GM10266 (cell line): ENCODE measurements around the gene HMSD.
A peak's percentile ranks its signal among the peaks of the same experiment; 100 is the strongest.

Experiments used
- DNase-seq: peaks from one replicate; pipeline ENCODE4 v3.0.0; 2012; ENCODE audit errors: extremely low spot score
- TF ChIP-seq, protein P1 (sequence below): IDR thresholded peaks from 2 replicates; pipeline ENCODE4 v1.5.1; 2012; ENCODE audit warnings: mild to moderate bottlenecking, low read depth; ENCODE audit not compliant: control insufficient read depth, insufficient read depth; ENCODE audit errors: missing control alignments

Gene HMSD

DNA sequence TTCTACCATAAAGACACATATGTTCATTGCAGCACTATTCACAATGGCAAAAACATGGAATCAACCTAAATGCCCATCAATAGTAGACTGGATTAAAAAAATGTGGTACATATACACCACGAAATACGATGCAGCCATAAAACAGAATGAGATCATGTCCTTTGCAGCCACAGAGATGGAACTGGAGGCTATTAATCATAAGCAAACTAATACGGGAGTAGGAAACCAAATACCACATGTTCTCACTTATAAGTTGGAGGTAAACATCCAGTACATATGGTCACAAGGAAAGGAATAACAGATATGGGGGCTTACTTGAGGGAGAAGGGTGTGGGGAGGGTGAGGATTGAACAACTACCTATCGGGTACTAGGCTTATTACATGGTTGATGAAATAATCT is 7.7 kb downstream of the HMSD start:
- DNase-seq: no peak
- TF ChIP-seq, protein P1, sequence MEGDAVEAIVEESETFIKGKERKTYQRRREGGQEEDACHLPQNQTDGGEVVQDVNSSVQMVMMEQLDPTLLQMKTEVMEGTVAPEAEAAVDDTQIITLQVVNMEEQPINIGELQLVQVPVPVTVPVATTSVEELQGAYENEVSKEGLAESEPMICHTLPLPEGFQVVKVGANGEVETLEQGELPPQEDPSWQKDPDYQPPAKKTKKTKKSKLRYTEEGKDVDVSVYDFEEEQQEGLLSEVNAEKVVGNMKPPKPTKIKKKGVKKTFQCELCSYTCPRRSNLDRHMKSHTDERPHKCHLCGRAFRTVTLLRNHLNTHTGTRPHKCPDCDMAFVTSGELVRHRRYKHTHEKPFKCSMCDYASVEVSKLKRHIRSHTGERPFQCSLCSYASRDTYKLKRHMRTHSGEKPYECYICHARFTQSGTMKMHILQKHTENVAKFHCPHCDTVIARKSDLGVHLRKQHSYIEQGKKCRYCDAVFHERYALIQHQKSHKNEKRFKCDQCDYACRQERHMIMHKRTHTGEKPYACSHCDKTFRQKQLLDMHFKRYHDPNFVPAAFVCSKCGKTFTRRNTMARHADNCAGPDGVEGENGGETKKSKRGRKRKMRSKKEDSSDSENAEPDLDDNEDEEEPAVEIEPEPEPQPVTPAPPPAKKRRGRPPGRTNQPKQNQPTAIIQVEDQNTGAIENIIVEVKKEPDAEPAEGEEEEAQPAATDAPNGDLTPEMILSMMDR: no peak

DNA sequence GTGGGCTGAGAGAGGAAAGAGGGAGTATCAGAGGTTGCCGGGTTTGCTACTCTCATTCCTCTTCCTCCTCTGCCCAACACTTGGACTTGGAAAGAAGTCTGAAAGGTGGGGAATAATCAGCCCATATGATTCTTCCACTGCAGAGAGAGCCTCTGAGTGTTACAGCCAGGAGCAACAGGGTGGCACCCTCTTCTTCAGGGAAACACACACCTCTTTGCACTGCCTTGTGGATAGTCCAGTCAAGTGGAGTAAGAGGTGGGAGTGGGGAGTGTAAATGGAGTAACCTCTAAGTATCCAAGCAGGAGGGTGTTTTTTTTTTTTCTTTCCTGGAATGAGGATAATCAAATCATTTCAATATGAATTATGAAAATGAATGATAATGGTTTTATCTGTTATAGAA is 11.8 kb downstream of the HMSD start:
- TF ChIP-seq, protein P1: no peak
- no peak for DNase-seq

DNA sequence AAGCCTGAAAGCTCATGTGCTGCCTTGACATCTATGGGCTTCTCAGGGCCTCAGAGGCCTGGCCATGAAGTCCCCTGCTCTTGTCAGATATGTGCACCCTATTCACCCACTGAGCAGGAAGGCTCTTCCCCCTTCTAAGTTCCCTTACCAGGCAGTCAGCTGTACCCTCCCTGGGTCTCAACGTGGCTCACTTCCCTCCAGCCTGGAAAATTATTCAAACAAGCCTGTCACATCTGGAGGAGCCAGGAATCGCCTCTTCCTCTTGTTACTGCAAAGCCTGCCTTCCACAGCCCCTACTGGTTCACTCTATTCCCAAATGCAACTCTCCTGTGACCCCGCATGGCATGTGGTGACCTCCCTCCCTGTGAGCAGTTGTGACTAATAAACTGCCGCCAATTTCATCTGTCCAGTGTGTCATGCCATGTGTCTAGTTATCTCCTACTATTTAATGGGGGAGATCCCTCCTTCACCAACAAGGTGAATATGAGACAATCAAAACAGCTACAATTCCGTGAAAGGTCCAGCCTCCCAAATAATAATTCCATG is 12.4 kb downstream of the HMSD start:
- TF ChIP-seq, protein P1: no peak
- no peak for DNase-seq

DNA sequence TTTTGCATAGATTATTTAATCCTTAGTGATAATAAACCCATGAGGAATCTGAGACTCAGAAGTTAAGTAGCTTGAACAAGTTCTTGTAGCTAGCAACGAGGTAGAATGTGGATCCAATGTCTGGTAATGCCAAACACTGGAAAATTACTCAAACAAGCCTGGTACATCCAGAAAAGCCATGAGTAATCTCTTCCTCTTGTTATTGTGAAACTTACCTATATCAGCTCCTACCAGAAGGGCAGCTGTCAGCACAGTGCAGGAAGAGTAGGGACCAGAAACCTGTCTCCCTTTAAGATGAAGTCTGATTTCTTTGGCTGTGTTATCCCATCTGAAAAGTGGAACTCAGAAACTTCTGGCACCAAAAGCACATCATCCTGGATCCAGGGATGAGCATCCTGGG is 13.0 kb downstream of the HMSD start:
- DNase-seq: no peak
- TF ChIP-seq, protein P1: no peak

DNA sequence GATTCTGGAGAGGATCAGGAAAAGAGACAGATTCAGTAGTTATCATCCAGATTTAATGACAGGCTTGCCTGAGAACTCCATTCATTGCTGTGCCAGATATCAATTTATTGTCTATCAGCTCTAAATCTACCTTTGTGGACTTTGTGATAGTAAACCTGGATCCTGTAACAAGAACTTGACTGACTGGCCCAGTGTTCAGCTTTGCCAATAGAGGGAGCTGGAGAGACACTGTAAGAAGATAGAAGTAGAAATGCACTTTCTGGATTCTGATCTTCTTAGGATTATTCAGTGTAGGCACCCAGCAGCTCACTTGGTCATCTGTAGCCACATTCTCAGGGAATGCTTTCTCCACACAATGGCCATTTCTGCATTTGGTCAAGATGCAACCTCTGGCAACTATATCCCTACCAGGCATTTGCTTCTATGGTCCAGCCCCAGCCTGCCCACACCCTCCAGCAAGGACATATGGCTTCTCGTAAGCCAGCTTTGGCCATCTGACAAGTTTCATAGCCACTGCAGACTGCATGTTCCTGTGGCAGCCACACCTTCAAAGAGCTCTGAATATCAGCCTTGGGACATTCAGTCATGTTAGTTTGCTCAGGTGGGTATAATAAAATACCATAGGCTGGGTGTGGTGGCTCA is 14.6 kb downstream of the HMSD start:
- DNase-seq: no peak
- TF ChIP-seq, protein P1: peak; percentile 74

DNA sequence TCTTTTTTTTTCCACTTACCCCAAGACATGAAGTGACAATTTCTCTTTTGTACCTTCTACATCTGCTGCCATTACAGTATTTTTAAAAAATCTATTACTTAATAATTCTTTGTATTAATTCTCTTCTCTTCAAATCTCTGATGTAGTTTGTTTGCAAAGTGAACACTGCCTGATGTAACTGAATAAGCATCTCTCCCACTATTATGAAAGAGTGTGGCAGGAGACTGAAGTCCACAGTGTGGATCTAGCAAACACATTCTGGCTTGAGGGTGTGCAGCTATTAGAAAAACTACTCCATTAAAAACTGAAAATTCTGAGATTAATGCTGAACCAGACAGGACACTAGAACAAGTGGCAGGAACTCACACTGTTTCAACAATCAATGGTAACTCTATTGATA is 15.8 kb downstream of the HMSD start:
- TF ChIP-seq, protein P1: no peak
- DNase-seq: no peak

DNA sequence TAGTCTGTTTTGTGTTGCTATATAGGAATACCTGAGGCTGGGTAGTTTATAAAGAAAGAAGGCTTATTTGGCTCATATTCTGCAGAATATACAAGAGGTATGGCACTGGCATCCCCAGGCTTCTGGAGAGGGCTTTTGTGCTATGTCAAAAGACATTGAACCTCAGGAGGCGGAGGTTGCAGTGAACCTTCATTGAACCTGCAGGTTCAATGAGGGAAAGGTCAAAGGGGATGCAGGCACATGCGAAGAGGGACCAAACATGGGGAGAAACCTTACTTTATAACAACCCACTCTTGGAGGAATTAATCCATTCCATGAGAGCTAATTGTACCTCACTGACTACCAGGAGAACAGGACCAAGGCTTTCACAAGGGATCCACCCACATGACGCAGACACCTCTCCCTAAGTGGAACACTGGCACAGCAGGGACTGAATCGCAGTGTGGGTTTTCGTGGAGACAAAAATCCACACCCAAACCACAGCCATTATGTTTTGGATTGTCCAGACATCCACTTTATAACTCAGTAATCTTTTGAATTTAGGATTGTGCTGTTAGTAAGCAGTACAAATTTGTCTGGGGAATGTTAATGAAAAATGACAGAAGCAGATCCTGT is 16.7 kb downstream of the HMSD start:
- no peak for DNase-seq
- TF ChIP-seq, protein P1: no peak
